DMS153 (cell line): Measurements from ENCODE around the gene SPSB1.

ENCODE experiments used
- DNase-seq: peaks from one replicate; lab custom pipeline; 2025; lab: John Stamatoyannopoulos, UW

SPSB1 gene

GRCh38 chr1:9300573-9300972, 7.9 kb downstream of the SPSB1 start:
- DNase-seq: no peak

- DNase-seq: peak; percentile 40
Observed at GRCh38 chr1:9302745-9303524, 10.2 kb downstream of the SPSB1 start.

GRCh38 chr1:9303916-9304315, 11.2 kb downstream of the SPSB1 start:
- DNase-seq: no peak

DNA sequence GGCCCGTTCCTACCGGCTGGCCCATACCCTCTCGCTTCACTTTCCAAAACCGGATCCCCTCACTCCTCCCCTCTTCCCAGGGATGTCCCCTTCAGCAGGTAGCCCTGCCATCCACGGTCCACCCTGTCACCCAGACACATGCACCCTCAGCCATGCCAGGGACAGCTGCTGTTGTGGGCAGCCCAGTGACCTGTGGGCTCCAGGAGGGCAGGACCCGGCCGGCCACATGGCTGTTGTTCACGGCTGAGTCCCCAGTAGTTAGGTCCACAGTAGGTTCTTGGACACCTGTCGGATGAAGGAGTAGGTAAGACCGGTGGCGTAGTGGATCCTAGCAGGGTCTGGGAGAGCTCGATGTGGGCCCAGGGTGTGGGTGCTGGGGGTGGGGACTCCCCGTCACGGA, 12.5 kb downstream of the SPSB1 start:
- DNase-seq: no peak

GRCh38 chr1:9306006-9306405, 13.3 kb downstream of the SPSB1 start:
- no peak for DNase-seq

DNA sequence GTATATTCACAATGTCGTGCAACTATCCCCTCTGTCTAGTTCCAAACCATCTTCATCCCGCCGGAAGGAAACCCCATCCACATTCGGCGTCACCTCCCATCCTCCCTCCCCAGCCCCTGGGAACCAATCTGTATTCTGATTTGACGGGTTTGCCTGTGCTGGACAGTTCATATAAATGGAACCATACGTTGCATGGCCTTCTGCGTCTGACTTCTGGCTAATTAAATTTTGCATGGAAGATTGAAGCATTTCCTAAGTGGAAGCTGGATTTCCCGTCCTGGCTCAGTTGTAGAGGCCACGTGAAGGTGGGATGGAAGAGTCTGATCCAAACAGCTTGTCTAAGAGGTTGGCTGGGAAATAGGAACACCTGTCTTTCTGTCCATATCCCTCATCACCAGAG, 14.6 kb downstream of the SPSB1 start:
- DNase-seq: no peak

DNA sequence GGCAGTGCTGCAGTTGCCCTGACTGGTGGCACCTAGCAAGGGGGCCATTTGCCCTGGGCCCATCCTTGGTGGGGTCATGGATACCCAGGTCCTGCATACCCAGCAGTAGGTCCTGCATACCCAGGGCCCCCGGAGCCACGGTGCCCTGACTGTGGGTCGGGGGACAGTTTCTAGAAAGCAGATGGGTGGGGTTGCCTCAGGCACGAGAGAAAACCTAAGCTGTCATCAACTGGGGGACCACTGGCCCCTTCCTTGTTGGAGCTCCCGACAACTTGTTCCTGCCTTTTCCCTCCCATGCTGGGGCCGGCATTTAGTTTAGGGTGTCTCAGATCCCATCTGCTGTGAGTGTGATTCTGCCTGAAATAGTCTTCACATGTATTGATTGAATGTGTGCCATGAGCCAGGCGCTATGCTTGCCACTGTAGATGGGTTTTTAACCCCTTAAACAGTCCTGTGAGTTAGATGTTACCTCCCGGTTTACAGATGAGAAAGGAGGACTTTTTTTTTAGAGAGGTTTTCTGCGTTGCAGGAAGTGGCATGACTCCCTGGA, 15.6 kb downstream of the SPSB1 start:
- DNase-seq: no peak

GRCh38 chr1:9309080-9309479, 16.4 kb downstream of the SPSB1 start:
- no peak for DNase-seq

GRCh38 chr1:9309991-9310390, 17.3 kb downstream of the SPSB1 start:
- no peak for DNase-seq

GRCh38 chr1:9311029-9311428, 18.3 kb downstream of the SPSB1 start:
- DNase-seq: no peak

DNA sequence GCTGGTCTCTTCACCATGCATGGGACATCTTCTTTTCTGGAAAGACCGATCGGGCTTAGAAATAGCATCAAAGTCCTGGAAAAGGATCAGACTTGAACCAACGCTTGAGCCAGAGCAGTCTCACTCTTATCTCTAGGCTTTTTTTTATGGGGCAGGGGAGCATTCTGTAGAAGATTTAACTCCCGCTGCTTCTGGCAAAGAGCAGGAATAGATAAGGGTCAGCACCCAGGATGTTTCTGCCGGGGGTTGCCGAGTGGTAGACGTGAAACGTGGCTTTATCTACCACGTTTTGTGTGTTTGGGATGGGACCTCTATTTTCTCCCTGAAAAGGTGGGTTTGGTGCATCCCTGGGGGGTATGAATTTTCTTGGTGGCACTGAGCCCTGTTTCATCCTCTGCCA, 18.8 kb downstream of the SPSB1 start:
- no peak for DNase-seq

DNA sequence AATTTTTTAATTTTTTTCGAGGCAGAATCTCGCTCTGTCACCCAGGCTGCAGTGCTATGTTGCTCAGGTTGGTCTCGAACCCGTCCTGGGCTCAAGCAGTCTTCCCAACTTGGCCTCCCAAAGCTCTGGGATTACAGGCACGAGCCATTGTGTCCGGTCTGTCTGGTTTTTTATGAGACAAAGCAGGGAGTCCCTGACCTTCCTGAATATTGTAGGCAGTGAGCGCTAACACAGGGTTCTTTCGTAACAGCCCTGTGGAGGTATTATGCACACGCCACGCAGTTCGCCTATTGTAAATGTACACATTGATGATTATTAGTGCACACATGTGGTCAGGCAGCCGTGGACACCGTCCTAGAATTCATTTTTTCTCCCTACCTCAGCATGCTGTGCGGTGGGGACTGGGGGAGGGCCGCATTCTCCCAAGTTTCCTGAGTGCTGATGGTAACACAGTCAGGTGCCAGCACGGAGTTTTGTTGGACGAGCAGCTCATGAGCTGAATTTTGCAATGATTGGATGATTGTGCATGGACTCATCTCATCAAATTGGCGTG, 19.6 kb downstream of the SPSB1 start:
- DNase-seq: no peak

- DNase-seq: no peak
Observed at GRCh38 chr1:9313576-9313975, 20.9 kb downstream of the SPSB1 start.

- DNase-seq: no peak
Observed at GRCh38 chr1:9314111-9314510, 21.4 kb downstream of the SPSB1 start.

DNA sequence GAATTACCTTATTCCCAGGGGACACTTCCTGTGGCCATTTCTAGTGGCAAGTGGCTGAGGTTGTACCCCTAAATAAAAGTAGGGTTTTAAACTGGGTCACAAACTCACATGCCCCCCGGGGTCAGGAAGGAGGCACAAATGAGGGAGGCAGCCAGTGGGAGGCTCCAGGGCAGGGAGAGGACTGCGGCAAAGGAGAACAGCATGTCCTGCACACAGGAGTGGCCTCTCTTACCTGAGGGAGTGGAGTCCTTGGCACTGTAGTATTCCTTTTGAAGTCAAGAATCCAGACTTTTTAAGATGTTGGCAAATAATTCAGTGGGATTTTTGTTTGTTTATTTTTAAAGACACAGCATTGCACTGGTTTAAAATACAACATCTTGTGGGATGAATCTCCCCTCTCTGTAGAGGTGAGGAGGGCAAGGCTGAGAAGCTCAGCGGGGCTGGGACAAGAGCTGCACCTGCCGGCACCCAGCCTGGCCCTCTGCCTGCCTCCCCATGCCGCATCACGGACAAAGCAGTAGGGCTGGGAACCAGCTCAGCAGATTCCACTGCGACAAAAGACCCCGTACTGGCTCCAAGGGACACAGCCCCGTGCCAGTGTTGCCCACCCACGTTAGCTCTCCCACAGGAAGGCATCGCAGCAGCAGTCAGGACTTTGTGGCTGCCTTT, 22.2 kb downstream of the SPSB1 start:
- DNase-seq: no peak

GRCh38 chr1:9315411-9316079, 22.9 kb downstream of the SPSB1 start:
- DNase-seq: no peak

DNA sequence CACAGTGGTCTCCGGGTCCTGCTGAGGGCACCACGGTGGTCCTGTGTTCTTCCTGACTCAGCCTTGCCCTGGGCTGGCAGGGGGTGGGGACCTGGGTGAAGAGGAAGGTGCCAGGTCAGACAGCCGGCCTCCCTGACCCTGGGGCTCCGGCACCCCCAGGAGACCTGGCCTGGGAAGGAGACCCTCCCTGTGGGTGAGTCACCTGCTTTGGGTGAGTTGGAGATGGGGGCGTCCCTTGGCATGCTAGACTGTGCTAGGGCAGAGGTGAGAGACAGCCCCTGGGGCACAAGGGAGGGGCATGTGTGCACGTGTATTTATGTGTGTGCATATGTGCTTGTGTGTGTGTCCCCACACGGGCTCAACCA, 23.4 kb downstream of the SPSB1 start:
- no peak for DNase-seq

- DNase-seq: no peak
Observed at GRCh38 chr1:9316512-9316911, 23.8 kb downstream of the SPSB1 start.

DNA sequence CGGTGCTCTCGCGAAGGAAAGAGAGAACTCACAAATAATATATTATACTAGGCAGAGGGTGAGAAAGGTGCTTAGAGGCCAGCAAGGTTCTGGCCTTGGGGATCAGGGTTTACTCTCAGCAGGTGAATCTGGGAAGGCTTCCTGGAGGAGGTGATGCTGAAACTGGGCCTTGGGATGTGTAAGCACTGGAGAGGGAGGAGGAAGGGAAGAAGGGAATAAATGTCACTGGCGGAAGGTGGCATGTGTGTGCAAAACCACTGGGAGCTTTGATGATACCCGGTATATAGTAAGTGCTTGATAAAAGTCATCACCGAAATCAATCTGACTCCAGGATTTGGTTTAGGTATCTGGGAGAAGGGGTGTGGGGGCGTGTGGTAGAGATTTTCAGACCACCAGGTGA, 24.4 kb downstream of the SPSB1 start:
- no peak for DNase-seq

GRCh38 chr1:9317591-9318417, 25.1 kb downstream of the SPSB1 start:
- DNase-seq: peak; percentile 90

DNA sequence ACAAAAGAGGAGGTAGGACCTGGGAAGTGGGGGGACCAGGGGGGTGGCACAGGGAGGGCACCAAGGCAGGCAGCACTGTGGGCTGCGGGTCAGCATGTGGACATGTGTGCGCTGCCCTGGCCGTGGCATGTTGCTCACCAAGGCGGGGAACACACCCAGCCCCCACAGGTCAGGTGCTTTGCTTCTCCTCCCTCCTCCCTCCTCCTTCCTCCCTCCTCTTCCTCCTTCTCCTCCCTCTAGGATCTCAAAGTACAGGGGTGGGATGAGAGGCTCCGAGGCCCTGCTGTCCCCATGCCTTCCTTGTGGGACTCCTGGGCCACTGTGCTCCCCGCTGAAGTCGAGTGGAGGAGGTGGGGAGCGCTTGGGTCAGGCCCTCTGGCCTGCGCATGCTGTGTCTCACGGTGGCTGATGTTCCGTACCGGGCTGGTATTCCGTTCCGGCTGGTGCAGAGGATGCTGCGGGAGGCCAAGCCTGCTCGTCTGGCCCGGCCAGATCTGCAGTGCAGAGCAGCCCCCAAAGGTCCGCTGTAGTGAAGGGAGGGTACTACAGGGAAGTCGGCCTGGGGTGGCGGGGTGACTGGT, 26.6 kb downstream of the SPSB1 start:
- no peak for DNase-seq
